Heart left ventricle (tissue), 16 donors: ENCODE data around the gene NOM1. TPM values are rescaled to one million over a fixed set of nuclear protein-coding genes. Genes with fewer than 3 reads are reported as not detected.
A peak's percentile ranks its signal among the peaks of the same experiment; 100 is the strongest.

ENCODE experiments used
- ATAC-seq, 4 donors: fragments of 200-7000 bp; cut with Tn5 transposase; one replicate each; pipeline ENCODE4 v1.9.1; 2020 to 2022; ENCODE audit warnings: moderate library complexity in 4 of 4, mild to moderate bottlenecking in 3 of 4, moderate number of reproducible peaks in 1 of 4
- DNase-seq, 5 donors: peaks; one replicate each; pipeline ENCODE4 v3.0.0-alpha.2; 2020
- H3K27ac ChIP-seq, 12 donors: fragments of 200-600 bp; sonication (generic) in 4 of 12; one replicate each; pipeline versions ENCODE4 v1.5.0 to v1.8.0; 2016 to 2022; ENCODE audit warnings: mild to moderate bottlenecking in 2 of 12
- H3K27me3 ChIP-seq, 9 donors: fragments of 200-600 bp; sonication (generic) in 2 of 9; one replicate each; pipeline versions ENCODE4 v1.5.1 to v1.8.0; 2016 to 2022; ENCODE audit warnings: mild to moderate bottlenecking in 3 of 9
- H3K36me3 ChIP-seq, 9 donors: fragments of 200-600 bp; sonication (generic) in 2 of 9; one replicate each; pipeline versions ENCODE4 v1.5.0 to v1.8.0; 2018 to 2022; ENCODE audit warnings: mild to moderate bottlenecking in 2 of 9
- H3K4me1 ChIP-seq, 12 donors: fragments of 200-600 bp; sonication (generic) in 4 of 12; one replicate each; pipeline versions ENCODE4 v1.5.0 to v1.8.0; 2016 to 2022; ENCODE audit warnings: mild to moderate bottlenecking in 3 of 12
- H3K4me3 ChIP-seq, 12 donors: fragments of 200-600 bp; sonication (generic) in 4 of 12; one replicate each; pipeline versions ENCODE4 v1.5.0 to v1.8.0; 2017 to 2022; ENCODE audit warnings: mild to moderate bottlenecking in 9 of 12, moderate library complexity in 4 of 12
- H3K9me3 ChIP-seq, 12 donors: fragments of 200-600 bp; sonication (generic) in 4 of 12; one replicate each; pipeline versions ENCODE4 v1.5.0 to v1.8.0; 2016 to 2022; ENCODE audit warnings: mild to moderate bottlenecking in 1 of 12
- CTCF ChIP-seq, 12 donors: fragments of 200-600 bp; sonication (generic) in 4 of 12; IDR thresholded peaks; one replicate each; pipeline versions ENCODE4 v1.5.0 to v1.8.0; 2018 to 2022; ENCODE audit warnings: antibody characterized with exemption in 12 of 12, mild to moderate bottlenecking in 5 of 12
- POLR2A ChIP-seq, 2 donors: fragments of 450-650 bp; IDR thresholded peaks; one replicate each; pipeline ENCODE4 v1.6.1; 2017; ENCODE audit warnings: antibody characterized with exemption in 2 of 2, mild to moderate bottlenecking in 2 of 2, moderate library complexity in 2 of 2
- WGBS, 4 donors: extraction: QIAGEN DNeasy Blood & Tissue Kit in 2 of 4; methylation state at CpG; one replicate each; pipeline versions ENCODE4 v1.1.5 to v1.1.7; 2013 to 2018; 5-methylcytosine and 5-hydroxymethylcytosine counted together
- intact Hi-C, 10 donors: fragments of 100-400 bp; cut with DNase I; formaldehyde crosslinking; loops; one replicate each; pipeline versions ENCODE4 v1.11.1 to v1.14.2; 2022
- polyA plus RNA-seq, 2 donors: library from polyadenylated mRNA; stranded (reverse); fragments of 200-250 nt; gene quantifications; one replicate each; pipeline ENCODE4 v1.2.3, GENCODE V29; 2013
- total RNA-seq, 9 donors: library from RNA; depleted of rRNA in 2 of 9; stranded (reverse); fragments of >200 nt in 2 of 9; fragmentation: NEBNext Ultra II Directional in 3 of 9; extraction: Animal tissue kit (Norgen Biotek cat#: 25700) in 3 of 9; gene quantifications; one replicate each; pipeline versions ENCODE4 v1.1.0 to v1.2.4, GENCODE V29; 2016 to 2023
- donor health status: ischemic (EF 13 %, LVEDD 7.1; RV severe dilation, severe dysfunction).
- donor health status: healthy with polysubstance abuse.
- donor health status: DM: no; HTN: yes; CAD: no.
- donor health status: DM: no; HTN: no; CAD: no.
- donor health status: ischemic (EF 25% LVEDD 6.9; RV normal size, moderate dysfunction).
- donor health status: ischemic (EF 25% LVEDD 5.7; RV mildly dilated, moderate dysfunction).
- donor health status: healthy.
- donor health status: DM: yes; HTN: yes; CAD: no.
- donor health status: ischemic (EF 35%, LVEDD 5.7; RV mildly dilated, moderate dysfunction).
- donor health status: nonischemic (EF 11% LVEDD 7.7; RV severe dilation, severe dysfunction).
- donor health status: DM: yes; HTN: yes; CAD: no.
- donor health status: PGD.
- donor health status: ischemic (EF 29% LVEDD 5.4; RV normal size, mild dysfunction).
- donor health status: nonischemic (EF 23%, LVEDD 6.1; RV moderate dilation, normal function).

NOM1 gene
- total and polyA plus RNA-seq, 11 donors, result 6.0 to 12.2 (median 9.1) TPM

GRCh38 chr7:156984174-156984891 lies 34.8 kb downstream of the NOM1 start:
- no peaks in the 10 kb centered on the region for H3K4me1 ChIP-seq
- peaks cover 0 to 7% (median 3%) of the 10 kb centered on the region in 12 donors for H3K9me3 ChIP-seq
- WGBS, 4 donors, result 79 to 84% (median 82%) methylated on average over 14 of the region's 14 CpGs
- ATAC-seq, result no peak
- H3K27ac ChIP-seq, result peak overlapping the region in 1 of 12 donors; percentile 2
- intact Hi-C loops, result no loop called here
- TF ChIP-seq POLR2A (IDR thresholded peaks at IDR 0.05) (no peak), CTCF (IDR thresholded peaks at IDR 0.05) (no peak)
- DNase-seq, result no peak
- H3K4me3 ChIP-seq, result peak overlapping the region in 3 of 12 donors; percentile 5 to 42 (median 23)
- no peaks in the 10 kb centered on the region for H3K36me3 ChIP-seq
- peaks cover 0 to 4% (median 0%) of the 10 kb centered on the region in 9 donors for H3K27me3 ChIP-seq

GRCh38 chr7:156985101-156985992 lies 35.8 kb downstream of the NOM1 start:
- H3K27me3 ChIP-seq, result peaks cover 0 to 10% (median 3%) of the 10 kb centered on the region in 9 donors
- no peaks in the 10 kb centered on the region for H3K36me3 ChIP-seq
- WGBS, 4 donors, result 78 to 87% (median 83%) methylated on average over 23 to 29 of the region's 29 CpGs
- intact Hi-C loops, result no loop called here
- DNase-seq (no peak), ATAC-seq (peak in 1 of 4 donors; percentile 37)
- H3K4me1 ChIP-seq, result no peaks in the 10 kb centered on the region
- H3K27ac ChIP-seq, result no peak overlapping the region
- H3K9me3 ChIP-seq, result no peaks in the 10 kb centered on the region
- H3K4me3 ChIP-seq, result no peak overlapping the region
- no peak for TF ChIP-seq CTCF (IDR thresholded peaks at IDR 0.05)
- TF ChIP-seq POLR2A (IDR thresholded peaks at IDR 0.05), result no peak

- no peaks in the 10 kb centered on the region for H3K36me3 ChIP-seq
- peaks cover 0 to 16% (median 4%) of the 10 kb centered on the region in 9 donors for H3K27me3 ChIP-seq
- H3K4me3 ChIP-seq, result no peak overlapping the region
- intact Hi-C loops, result no loop called here
- no peaks in the 10 kb centered on the region for H3K4me1 ChIP-seq
- no peak for TF ChIP-seq POLR2A (IDR thresholded peaks at IDR 0.05)
- no peak for TF ChIP-seq CTCF (IDR thresholded peaks at IDR 0.05)
- H3K9me3 ChIP-seq, result no peaks in the 10 kb centered on the region
- DNase-seq (no peak), ATAC-seq (no peak)
- WGBS, 4 donors, result 84 to 96% (median 92%) methylated on average over 8 of the region's 8 CpGs
- H3K27ac ChIP-seq, result no peak overlapping the region
These were observed 36.9 kb downstream of the NOM1 start for GRCh38 chr7:156986378-156986777.
